RWPE1 (cell line): Measurements from ENCODE around the gene INIP.

Experiments used
- CTCF ChIA-PET: fragments of 350-600 bp; sonication (Branson Sonifier 250); formaldehyde crosslinking; extraction: SDS; loops from one replicate; lab custom pipeline; 2021; lab: Yijun Ruan, JAX
- POLR2A ChIA-PET: fragments of 400-600 bp; formaldehyde crosslinking; extraction: SDS; loops from one replicate; lab custom pipeline; 2020; ENCODE audit warnings: antibody characterized with exemption; ENCODE audit not compliant: low non-redundant PET; lab: Yijun Ruan, JAX
- DNase-seq: peaks from one replicate; pipeline ENCODE4 v3.0.0; 2012; ENCODE audit warnings: low spot score
- H3K27ac ChIP-seq: fragments of 450-650 bp; 2 replicates; pipeline ENCODE4 v1.5.1; 2017
- TF ChIP-seq, protein P1 (sequence below): fragments of 450-650 bp; conservative IDR thresholded peaks from 2 replicates; pipeline ENCODE4 v1.5.1; 2017; ENCODE audit warnings: low read depth, mild to moderate bottlenecking

Gene INIP

GRCh38 chr9:112760821-112761220, 42.9 kb upstream of the INIP start:
- no peak for DNase-seq
- no peak overlapping the region for H3K27ac ChIP-seq
- ChIA-PET CTCF (interaction anchor here (0.5 kb wide), 1 partner anchor 33 kb away, joined by 3 read pairs; no protein-coding TSS in a partner anchor), POLR2A (no interaction called here)
- TF ChIP-seq, protein P1, sequence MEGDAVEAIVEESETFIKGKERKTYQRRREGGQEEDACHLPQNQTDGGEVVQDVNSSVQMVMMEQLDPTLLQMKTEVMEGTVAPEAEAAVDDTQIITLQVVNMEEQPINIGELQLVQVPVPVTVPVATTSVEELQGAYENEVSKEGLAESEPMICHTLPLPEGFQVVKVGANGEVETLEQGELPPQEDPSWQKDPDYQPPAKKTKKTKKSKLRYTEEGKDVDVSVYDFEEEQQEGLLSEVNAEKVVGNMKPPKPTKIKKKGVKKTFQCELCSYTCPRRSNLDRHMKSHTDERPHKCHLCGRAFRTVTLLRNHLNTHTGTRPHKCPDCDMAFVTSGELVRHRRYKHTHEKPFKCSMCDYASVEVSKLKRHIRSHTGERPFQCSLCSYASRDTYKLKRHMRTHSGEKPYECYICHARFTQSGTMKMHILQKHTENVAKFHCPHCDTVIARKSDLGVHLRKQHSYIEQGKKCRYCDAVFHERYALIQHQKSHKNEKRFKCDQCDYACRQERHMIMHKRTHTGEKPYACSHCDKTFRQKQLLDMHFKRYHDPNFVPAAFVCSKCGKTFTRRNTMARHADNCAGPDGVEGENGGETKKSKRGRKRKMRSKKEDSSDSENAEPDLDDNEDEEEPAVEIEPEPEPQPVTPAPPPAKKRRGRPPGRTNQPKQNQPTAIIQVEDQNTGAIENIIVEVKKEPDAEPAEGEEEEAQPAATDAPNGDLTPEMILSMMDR: no peak

DNA sequence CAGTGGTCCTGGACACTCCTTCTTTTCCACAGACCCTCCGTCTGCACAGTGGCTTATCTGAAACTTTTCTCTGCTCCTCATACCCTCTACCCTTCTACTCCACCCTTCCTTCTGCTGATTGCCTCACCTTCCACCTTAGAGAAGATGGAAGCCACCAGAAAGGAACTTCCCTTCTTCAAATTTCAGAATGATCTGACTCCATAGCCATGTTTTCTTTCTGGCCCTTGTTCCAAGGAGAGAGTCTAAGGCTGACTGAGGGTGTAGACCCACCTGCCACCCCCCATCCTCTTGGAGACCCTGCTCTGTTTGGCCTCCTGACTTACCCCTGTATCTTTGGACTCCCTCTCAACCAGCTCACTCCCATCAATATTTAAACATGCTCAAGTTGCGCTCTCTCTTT, 40.0 kb upstream of the INIP start:
- ChIA-PET POLR2A (no interaction called here), CTCF (interaction anchor here (0.7 kb wide), 1 partner anchor 40 kb away, joined by 4 read pairs; the partner anchor contains the start of gene INIP)
- H3K27ac ChIP-seq: no peak overlapping the region
- DNase-seq: no peak
- TF ChIP-seq, protein P1: no peak

- H3K27ac ChIP-seq: no peak overlapping the region
- TF ChIP-seq, protein P1: no peak
- peak; percentile 44 for DNase-seq
- POLR2A ChIA-PET: no interaction called here
- CTCF ChIA-PET: interaction anchor here (0.7 kb wide), 1 partner anchor 39 kb away, joined by 4 read pairs; the partner anchor contains the start of gene INIP
Measured at GRCh38 chr9:112757282-112757883, 39.5 kb upstream of the INIP start.

GRCh38 chr9:112755675-112756074, 37.8 kb upstream of the INIP start:
- CTCF ChIA-PET: no interaction called here
- no peak for DNase-seq
- TF ChIP-seq, protein P1: no peak
- POLR2A ChIA-PET: no interaction called here
- H3K27ac ChIP-seq: no peak overlapping the region

DNA sequence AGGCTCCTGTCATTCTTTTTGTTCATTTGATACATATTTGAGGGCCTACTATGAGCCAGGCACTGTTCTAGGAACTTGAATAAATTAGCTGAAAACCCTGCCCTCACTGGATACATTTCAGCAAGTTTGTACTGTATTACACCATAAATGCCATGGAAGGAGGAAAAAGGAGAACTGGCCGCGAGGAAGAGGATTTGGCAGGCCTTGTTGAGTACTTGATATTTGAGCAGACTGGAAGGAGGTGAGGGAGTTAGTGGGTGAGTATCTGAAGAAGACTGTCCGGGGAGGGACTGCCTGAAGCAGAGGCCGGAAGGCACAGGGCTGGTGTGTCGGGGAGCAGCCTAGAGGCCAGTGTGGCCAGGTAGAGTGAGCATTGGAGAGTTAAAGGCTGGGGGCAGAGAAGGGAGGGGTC, 37.1 kb upstream of the INIP start:
- ChIA-PET POLR2A (no interaction called here), CTCF (interaction anchor here (0.7 kb wide), 1 partner anchor 239 kb away, joined by 3 read pairs; no protein-coding TSS in a partner anchor)
- TF ChIP-seq, protein P1: no peak
- no peak for DNase-seq
- no peak overlapping the region for H3K27ac ChIP-seq

DNA sequence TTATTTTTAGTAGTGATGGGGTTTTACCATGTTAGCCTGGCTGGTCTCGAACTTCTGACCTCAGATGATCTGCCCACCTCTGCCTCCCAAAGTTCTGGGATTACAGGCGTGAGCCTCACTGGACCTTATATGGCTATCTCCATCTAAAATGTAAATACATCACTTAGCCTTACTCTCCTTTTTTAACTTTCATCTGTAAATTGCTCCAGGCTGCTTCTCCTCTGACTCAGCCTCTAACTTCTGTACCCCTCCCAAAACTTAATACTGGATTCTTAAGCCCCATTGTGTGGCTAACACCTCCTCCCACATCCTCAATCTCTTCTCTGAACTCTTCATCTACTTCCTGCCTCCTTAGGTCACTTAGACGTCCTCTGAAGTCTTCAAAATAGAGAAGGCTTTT, 36.7 kb upstream of the INIP start:
- CTCF ChIA-PET: interaction anchor here (0.7 kb wide), 1 partner anchor 239 kb away, joined by 3 read pairs; no protein-coding TSS in a partner anchor

More for the DNA sequence above, 36.7 kb upstream of the INIP start:
- H3K27ac ChIP-seq: no peak overlapping the region
- TF ChIP-seq, protein P1: no peak
- DNase-seq: peak; percentile 69
- POLR2A ChIA-PET: no interaction called here
